ENCODE measurements around the gene ZNF302. TPM values are rescaled to one million over a fixed set of nuclear protein-coding genes. Genes with fewer than 3 reads are reported as not detected.
"Not testable (repeated sequence)": the region's sequence is repeated elsewhere in the genome, so short reads cannot be mapped to it uniquely, and the experiment has no call there.

ZNF302 gene
- 7.2 TPM for total RNA-seq

- ATAC-seq = peak; percentile 99
Measured at GRCh38 chr19:34677386-34678084, at the start of gene ZNF302. Gene ZNF302 (plus strand): TSS chr19:34677678. CDS start chr19:34678805, 1,127 bp downstream.

- ATAC-seq = no peak
Measured at GRCh38 chr19:34633802-34634201, 43.7 kb upstream of the ZNF302 start.

- ATAC-seq = peak; percentile 41
Measured at GRCh38 chr19:34639491-34640085, 37.9 kb upstream of the ZNF302 start.

- no peak for ATAC-seq
Measured at GRCh38 chr19:34642241-34642640, 35.2 kb upstream of the ZNF302 start.

- ATAC-seq = no peak
Measured at GRCh38 chr19:34644991-34645461, 32.5 kb upstream of the ZNF302 start.

- no peak for ATAC-seq
Measured at GRCh38 chr19:34645551-34645950, 31.9 kb upstream of the ZNF302 start.

- ATAC-seq = no peak
Measured at GRCh38 chr19:34649886-34650543, 27.5 kb upstream of the ZNF302 start.

- ATAC-seq = no peak
Measured at GRCh38 chr19:34651747-34652146, 25.7 kb upstream of the ZNF302 start.

GRCh38 chr19:34654796-34655195, 22.7 kb upstream of the ZNF302 start:
- no peak for ATAC-seq

- no peak for ATAC-seq
Measured at GRCh38 chr19:34655651-34656050, 21.8 kb upstream of the ZNF302 start.

GRCh38 chr19:34661357-34661756, 16.1 kb upstream of the ZNF302 start:
- ATAC-seq = no peak

GRCh38 chr19:34662919-34663318, 14.6 kb upstream of the ZNF302 start:
- peak; percentile 49 for ATAC-seq

- ATAC-seq = no peak
Measured at GRCh38 chr19:34664168-34664567, 13.3 kb upstream of the ZNF302 start.

- ATAC-seq = no peak
Measured at GRCh38 chr19:34664870-34665269, 12.6 kb upstream of the ZNF302 start.

GRCh38 chr19:34665275-34665674, 12.2 kb upstream of the ZNF302 start:
- peak; percentile 7 for ATAC-seq

- no peak for ATAC-seq
Measured at GRCh38 chr19:34666200-34666957, 11.1 kb upstream of the ZNF302 start.

GRCh38 chr19:34666958-34667265, 10.6 kb upstream of the ZNF302 start:
- no peak for ATAC-seq

GRCh38 chr19:34667349-34668076, 10.0 kb upstream of the ZNF302 start:
- peak; percentile 35 for ATAC-seq

- not testable (repeated sequence) for ATAC-seq
Measured at GRCh38 chr19:34668077-34668689, 9.3 kb upstream of the ZNF302 start.

- ATAC-seq = not testable (repeated sequence)
Measured at GRCh38 chr19:34668690-34669089, 8.8 kb upstream of the ZNF302 start.

GRCh38 chr19:34669305-34669704, 8.2 kb upstream of the ZNF302 start:
- ATAC-seq = peak; percentile 50

- no peak for ATAC-seq
Measured at GRCh38 chr19:34671972-34672371, 5.5 kb upstream of the ZNF302 start.
